Measurements from ENCODE around the gene C4BPA.

DNA sequence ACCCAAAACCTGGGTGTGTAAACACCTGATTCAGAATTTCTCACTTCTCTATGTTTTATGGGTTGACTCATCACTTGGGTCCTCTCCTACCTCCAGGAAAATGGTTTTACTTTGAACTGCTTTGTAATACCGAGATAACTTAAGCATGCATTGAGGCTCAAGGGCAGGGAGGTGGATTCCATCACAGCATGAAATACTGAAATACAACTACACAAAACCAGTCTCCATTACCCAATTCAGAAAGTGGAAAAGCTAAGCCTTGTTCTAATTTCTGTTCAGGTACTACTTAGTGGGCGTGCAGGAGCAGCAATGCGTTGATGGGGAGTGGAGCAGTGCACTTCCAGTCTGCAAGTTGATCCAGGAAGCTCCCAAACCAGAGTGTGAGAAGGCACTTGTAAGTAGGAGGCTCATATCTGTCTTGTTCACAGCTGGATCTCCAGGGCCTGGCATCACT lies 6.1 kb upstream of the C4BPA start:
- TF ChIP-seq, protein P1, sequence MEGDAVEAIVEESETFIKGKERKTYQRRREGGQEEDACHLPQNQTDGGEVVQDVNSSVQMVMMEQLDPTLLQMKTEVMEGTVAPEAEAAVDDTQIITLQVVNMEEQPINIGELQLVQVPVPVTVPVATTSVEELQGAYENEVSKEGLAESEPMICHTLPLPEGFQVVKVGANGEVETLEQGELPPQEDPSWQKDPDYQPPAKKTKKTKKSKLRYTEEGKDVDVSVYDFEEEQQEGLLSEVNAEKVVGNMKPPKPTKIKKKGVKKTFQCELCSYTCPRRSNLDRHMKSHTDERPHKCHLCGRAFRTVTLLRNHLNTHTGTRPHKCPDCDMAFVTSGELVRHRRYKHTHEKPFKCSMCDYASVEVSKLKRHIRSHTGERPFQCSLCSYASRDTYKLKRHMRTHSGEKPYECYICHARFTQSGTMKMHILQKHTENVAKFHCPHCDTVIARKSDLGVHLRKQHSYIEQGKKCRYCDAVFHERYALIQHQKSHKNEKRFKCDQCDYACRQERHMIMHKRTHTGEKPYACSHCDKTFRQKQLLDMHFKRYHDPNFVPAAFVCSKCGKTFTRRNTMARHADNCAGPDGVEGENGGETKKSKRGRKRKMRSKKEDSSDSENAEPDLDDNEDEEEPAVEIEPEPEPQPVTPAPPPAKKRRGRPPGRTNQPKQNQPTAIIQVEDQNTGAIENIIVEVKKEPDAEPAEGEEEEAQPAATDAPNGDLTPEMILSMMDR (IDR thresholded peaks at IDR 0.05): no peak
- TF ChIP-seq POLR2A (IDR thresholded peaks at IDR 0.05) (no peak), EP300 (IDR thresholded peaks at IDR 0.05) (no peak), POLR2AphosphoS5 (IDR thresholded peaks at IDR 0.05) (no peak)
